ENCODE results near the gene RSF1.

Gene RSF1

DNA sequence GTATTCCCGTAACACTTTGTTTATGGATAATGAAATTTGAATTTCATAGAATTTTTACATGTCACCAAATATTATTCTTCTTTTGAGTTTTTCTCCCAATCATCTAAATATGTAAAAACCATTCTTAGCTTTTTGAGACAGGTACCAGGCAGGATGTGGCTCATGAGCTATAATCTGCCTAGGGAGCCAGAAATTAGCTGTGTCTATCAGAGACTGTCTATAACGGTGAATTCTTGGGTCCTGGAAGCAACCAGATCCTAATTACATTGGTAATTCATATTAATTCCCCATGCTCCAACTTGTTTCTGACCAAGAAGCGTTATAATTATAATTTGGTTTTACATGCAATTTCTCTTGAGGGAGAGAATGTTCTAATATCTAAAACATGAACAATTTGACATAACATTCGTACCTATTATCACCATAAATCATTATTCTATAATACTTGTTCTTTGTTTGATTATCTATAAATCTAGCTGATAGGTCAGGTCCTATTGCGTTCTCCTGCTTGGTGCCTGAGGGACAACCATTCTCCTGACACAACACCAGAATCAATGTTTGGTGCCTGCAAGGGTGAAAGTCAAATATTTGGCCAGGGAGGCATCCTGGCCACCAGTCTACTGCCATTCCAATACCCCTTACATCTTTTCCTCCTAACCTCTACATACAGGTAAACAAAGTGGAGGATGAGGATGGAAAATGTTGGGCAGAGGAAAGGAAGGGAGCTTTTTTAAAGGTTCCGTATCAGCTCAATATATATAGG lies 69.9 kb downstream of the RSF1 start:
- in situ Hi-C loops (cut with MboI; ENCODE audit: low sequenced_read_pairs): no loop called here

DNA sequence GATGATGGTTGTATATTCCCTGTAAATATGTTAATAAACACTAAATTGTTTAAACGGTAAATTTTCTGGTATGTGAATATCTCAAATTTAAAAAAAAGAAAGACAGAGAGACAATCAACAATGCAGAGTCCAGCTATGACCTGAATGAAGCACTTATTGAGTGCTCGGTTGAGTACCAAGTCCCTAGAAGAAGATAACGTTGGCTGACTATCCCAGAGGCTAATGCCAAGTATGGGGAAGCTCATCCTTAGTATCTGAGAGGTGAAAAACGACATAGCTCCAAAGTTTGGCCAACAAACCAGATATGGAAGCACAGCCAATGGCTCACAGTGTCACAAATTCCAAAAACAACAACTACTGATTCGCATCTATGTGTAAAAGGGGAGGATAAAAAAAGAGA lies 71.3 kb downstream of the RSF1 start:
- in situ Hi-C loops (cut with MboI; ENCODE audit: low sequenced_read_pairs): no loop called here

DNA sequence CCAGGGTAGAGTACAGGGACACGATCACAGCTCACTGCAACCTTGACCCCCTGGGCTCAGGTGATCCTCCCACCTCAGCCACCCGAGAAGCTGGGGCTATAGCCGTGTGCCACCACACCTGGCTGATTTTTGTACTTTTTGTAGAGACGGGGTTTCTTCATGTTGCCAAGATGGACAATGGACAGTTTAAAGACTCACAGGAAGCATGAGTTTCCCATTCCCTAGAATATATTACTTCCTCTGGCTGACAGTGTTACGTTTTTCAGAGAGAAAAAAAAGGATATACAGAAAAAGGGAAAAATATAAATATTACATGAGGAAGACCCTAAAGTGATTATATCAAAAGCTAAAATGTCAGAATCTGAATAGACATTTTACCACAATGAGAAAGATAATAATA lies 72.3 kb downstream of the RSF1 start:
- in situ Hi-C loops (cut with MboI; ENCODE audit: low sequenced_read_pairs): no loop called here

DNA sequence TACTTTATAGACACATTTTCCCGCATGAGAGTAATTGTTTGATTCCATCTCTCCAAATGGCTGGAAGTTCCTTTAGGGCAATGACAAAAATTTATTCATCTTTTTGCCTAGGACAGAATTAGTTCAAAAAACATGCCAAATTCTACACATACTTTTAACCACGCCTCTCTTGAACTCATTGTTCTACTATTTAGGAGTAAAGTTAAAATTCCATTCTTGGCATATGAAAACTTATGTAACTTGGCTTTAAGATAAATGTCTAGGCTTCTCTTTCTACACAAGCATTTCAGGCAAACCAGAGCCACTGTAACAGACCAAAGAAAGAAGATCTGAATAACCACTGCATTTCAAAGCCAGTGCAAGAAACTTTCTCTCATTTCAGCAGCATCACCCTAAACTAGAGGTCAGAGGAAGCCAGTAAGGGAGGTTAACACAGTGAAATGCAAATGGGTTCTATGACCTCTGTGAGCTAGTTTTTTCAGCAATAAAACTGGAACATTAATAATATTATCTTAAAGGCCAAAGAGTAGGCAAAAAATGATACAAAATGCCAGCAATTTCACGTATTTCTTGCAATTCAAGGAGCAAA lies 73.0 kb downstream of the RSF1 start:
- in situ Hi-C loops (cut with MboI; ENCODE audit: low sequenced_read_pairs): no loop called here

DNA sequence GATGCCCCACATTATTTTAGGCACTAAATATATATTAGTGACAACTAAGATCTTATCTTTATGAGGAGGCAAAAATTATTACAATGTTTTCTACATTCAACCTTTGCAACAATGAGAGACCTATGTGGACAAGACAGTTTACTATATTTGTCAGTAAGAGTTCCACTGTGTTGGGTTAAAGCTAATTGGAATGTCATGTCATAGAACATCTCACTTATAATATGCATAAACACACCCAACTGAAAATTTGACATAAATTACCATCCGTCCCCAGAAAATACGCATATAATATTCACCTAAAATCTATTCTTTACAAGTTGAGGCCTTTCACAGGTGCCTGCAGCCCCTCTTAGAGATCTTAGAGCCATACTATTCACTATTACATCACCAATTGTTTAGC lies 84.0 kb downstream of the RSF1 start:
- in situ Hi-C loops (cut with MboI; ENCODE audit: low sequenced_read_pairs): no loop called here

DNA sequence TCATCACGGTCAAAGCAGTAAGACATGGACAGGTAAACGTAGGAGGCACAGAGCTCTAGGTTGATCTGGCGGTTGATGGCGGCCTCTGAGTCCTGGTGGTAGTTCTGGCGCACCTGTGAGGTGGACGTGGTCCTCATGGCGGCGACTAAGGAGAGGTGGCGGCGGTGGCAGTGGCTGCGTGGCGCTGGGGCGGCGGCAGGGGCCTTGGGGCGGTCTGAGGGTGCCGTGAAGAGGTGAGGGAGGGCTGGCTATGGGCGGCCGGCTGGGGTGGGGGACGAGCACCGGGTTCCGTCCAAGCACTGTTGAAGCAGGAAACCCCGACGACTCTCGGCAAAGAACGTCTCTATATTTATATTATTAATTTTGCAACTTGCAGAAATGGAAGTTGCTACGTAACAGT lies 85.6 kb downstream of the RSF1 start:
- in situ Hi-C loops (cut with MboI; ENCODE audit: low sequenced_read_pairs): no loop called here

DNA sequence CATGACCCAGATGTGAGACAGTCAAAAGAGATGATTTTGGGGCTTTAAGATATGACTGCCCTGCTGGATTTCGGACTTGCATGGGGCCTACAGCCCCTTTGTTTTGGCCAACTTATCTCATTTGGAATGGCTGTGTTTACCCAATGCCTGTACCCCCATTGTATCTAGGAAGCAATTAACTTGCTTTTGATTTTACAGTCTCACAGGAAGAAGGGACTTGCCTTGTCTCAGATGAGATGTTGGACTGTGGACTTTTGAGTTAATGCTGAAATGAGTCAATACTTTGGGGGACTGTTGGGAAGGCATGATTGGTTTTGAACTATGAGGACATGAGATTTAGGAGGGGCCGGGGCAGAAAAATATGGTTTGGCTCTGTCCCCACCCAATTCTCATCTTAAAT lies 88.4 kb downstream of the RSF1 start:
- in situ Hi-C loops (cut with MboI; ENCODE audit: low sequenced_read_pairs): no loop called here

DNA sequence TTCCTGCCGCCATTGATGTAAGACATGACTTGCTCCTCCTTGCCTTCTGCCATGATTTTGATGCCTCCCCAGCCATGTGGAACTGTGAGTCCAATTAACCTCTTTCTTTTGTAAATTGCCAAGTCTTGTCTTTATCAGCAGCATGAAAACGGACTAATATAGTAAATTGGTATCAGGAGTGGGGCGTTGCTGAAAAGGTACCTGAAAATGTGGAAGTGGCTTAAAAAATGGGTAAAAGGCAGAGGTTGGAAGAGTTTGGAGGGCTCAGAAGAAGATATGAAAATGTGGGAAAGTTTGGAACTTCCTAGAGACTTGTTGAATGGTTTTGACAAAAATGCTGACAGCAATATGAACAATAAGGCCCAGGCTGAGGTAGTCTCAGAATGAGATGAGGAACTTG lies 89.7 kb downstream of the RSF1 start:
- in situ Hi-C loops (cut with MboI; ENCODE audit: low sequenced_read_pairs): no loop called here

DNA sequence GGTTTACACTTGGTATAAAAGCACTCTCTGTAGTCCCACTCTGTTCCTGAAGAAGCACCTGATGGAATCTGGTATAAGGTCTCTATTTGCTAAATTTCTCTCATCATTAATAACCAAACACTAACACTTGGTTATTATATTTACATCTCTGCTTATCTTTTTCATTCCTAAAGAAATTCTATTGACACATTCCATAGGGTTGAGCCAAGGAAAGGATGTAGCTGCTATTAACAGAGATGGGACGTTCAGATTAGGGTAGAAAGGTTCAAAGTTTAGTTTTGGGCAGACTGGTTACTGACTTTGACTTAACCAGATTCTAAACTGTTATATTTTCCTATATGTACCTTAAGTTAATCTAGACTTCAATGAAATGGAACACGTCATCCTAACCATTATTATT lies 91.5 kb downstream of the RSF1 start:
- in situ Hi-C loops (cut with MboI; ENCODE audit: low sequenced_read_pairs): no loop called here

DNA sequence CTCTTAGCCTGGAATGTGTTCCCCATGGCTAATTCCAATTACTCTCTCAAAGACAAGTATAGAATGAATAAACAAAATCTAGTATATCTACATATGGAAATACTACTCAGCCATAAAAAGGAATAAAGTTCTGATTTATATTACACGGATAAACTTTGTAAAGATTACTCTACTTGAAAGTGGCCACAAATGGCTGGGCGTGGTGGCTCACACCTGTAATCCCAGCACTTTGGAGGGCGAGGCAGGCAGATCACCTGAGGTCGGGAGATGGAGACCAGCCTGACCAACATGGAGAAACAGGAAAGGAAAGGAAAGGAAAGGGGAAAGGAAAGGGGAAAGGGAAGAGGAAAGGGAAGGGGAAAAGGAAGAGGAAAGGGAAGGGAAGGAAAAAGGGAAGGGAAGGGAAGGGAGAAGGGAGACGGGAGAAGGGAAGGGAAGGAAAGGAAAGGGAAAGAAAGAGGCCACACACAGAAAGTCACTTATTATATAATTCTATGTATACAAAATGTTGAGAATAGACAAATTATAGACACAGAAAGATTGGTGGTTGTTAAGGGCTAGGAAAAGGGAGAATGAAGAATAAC lies 92.2 kb downstream of the RSF1 start:
- in situ Hi-C loops (cut with MboI; ENCODE audit: low sequenced_read_pairs): no loop called here

DNA sequence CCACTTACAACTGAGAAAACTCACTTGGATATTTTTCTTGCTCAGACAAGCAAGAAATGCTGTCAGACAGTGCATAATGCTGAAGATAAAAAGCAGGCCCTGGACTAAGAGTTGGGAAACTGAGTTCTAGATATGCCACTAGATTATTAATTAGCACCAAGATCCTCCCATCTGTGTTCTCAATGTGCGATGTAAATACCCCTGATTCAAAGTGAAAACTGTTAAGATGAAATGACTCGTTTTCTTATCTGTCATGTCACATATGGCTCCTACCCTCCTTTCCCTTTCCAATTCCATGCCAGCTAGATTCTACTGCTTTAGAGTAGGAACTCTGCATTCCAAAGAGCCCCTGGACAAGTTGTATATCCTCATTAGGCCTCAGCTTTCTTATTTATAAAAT lies 94.0 kb downstream of the RSF1 start:
- in situ Hi-C loops (cut with MboI; ENCODE audit: low sequenced_read_pairs): no loop called here

DNA sequence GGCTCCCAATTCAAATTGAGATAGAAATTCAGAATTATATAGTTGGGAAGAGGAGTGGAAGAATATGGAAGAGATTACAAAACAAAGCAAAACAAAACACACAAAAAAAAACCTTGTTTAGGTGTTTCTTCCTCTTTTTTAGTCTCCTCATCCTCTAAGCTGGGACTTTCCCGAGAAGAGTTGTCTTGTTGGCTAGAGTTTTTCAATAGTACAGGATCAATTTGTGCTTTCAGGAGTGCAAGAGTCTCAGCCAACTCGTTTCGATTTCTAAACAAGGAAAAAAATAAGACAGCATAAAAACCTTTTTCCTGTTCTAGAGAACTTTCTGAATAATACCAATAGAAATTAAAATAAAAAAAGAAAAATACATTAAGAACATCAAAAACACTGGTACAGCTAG lies 95.1 kb downstream of the RSF1 start:
- in situ Hi-C loops (cut with MboI; ENCODE audit: low sequenced_read_pairs): no loop called here

DNA sequence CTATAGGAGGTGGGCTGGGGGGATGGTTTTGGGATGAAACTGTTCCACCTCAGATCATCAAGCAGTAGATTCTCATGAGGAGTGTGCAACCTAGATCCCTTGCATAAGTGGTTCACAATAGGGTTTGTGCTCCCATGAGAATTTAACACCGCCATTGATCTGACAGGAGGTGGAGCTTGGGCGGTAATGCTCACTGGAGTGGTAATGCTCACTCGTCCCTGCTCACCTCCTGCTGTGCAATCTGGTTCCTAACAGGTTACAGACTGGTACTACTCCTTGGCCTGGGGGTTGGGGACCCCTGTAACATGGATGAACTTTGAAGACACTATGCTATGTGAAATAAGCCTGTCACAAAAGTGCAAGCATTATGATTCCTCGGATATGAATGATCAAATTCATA lies 95.9 kb downstream of the RSF1 start:
- in situ Hi-C loops (cut with MboI; ENCODE audit: low sequenced_read_pairs): no loop called here

DNA sequence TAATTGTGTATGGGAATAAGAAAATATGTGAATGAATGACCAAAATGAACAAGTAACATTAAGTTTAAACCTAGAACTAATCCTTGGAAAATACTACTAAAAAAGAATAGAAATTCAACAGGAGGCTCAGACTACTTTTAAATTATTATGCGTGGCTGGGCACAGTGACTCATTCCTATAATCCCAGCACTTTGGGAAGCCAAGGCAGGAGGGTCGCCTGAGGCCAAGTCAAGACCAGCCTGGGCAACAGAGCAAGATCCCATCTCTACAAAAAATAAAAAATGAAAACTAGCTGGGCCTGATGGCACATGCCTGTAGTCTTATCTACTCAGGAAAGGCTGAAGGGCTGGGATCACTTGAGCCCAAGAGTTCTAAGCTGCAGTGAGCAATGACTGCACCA lies 97.5 kb downstream of the RSF1 start:
- in situ Hi-C loops (cut with MboI; ENCODE audit: low sequenced_read_pairs): no loop called here

DNA sequence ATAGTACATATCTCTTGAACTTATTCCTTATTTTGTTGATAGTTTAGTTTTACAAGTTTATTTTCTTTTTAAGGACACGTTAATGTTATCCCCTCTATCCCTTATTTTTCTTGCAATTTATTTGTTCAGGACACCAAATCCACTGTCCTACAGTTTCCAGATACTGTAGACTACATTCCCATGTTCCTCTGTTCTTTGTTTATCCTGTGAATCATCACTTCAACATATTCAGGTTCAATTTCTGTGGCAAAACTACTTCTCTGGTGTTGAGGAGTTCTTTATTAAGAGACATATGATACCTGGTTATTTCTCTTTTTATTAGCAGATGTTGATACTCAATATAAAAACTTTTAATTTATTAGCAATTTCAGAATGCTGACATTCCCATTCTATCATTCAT lies 110.2 kb downstream of the RSF1 start:
- in situ Hi-C loops (cut with MboI; ENCODE audit: low sequenced_read_pairs): no loop called here

DNA sequence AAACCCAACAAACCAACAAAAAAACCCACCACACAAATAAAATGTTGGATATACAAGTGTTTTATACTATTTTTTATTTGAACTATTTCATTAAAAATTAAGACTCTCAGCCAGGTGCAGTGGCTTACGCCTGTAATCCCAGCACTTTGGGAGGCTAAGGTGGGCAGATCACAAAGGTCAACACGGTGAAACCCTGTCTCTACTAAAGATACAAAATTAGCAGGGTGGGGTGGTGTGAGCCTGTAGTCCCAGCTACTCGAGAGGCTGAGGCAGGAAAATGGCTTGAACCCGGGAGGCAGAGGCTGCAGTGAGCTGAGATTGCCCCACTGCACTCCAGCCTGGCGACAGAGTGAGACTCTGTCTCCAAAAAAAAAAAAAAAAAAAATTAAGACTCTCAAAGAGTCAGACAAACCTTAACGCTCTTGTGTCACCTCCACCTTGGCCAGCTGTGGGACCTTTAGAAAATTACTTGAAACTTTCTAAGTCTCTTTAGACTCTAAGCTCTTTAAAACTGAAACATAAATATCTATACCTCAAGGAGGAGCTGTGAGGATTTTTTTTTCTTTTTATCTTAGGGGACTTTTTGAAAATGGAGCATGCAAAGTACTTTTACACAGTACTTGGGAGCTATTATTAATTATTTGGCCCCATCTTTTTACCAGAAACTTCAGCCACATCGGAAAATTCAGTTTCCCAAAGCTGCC lies 114.5 kb downstream of the RSF1 start:
- in situ Hi-C loops (cut with MboI; ENCODE audit: low sequenced_read_pairs): no loop called here

DNA sequence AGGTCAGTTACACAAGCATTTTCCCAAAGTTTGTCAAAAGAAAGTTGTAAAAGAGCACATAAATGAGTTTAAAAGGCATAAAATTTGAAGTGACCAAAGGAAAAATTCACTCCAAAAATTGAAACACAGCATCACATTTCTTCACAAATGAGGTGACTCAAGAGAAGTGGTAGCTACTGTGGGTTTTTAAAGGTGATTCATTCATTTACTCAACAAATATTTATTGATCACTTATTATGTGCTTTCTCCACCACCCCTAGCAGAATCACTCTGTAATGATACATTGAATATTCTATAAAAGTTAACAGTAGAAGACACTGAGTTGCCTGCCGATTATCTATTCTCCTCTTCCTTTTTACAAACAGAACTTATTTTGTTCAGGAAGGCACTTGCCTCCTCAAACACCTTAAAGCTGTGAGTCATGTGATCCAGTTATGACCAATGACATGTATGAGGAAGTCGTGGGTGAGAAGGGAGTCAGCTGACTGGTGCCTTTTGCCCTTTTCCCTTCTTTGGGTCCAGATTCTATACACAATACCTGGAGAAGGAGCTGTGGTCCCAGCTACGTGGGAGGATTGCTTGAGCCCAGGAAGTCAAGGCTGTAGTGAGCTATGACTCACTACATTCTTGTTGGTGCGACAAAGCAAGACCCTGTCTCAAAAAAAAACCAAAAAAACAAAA lies 115.2 kb downstream of the RSF1 start:
- in situ Hi-C loops (cut with MboI; ENCODE audit: low sequenced_read_pairs): no loop called here

DNA sequence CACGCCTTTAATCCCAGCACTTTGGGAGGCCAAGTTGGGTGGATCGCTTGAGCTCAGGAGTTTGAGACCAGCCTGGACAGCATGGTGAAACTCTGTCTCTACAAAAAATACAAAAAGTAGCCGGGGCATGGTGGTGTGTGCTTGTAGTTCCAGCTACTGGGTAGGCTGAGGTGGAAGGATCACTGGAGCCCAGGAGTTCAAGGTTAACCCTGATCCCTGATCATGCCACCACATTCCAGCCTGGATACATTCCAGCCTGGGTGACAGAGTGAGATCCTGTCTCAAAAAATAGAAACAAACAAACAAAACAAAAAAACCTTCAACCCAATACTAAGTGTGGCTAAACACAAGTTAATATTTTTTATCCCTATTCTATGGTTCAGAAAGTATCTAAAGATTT lies 116.5 kb downstream of the RSF1 start:
- in situ Hi-C loops (cut with MboI; ENCODE audit: low sequenced_read_pairs): no loop called here

DNA sequence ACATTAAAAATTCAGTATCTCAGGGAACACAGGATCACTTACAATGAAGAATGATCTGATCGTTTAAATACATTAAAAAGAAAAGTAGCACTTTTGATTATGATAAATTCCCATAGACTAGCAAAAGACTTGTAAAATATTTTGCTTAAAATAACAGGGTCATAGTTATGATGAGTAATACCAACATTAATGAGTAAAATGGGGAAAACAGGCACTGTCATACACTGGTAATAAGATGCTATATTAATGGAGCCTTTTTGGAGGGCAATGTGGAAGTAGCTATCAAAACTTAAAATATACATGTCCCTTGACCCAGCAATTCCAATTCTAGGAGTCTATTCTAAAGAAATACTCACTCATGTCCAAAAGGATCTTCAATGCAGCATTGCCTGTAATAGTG lies 121.1 kb downstream of the RSF1 start:
- in situ Hi-C loops (cut with MboI; ENCODE audit: low sequenced_read_pairs): no loop called here

DNA sequence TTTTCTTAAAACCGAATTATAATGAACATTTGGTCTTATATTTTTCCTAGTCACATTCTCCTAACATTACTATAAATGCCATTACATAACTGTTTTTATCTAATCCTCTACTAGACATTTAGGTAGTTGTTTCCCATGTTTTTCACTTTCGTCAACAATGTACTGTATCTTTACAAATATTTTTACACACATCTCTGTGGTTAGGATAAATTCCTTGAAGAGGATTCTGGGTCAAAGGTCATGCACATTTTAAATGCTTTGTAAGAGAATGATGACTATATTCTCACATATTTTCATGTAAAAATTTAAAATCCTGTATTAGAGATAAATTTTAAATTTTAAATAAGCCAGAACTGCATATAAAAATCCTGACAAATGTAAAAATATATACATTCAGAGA lies 121.6 kb downstream of the RSF1 start:
- in situ Hi-C loops (cut with MboI; ENCODE audit: low sequenced_read_pairs): no loop called here

DNA sequence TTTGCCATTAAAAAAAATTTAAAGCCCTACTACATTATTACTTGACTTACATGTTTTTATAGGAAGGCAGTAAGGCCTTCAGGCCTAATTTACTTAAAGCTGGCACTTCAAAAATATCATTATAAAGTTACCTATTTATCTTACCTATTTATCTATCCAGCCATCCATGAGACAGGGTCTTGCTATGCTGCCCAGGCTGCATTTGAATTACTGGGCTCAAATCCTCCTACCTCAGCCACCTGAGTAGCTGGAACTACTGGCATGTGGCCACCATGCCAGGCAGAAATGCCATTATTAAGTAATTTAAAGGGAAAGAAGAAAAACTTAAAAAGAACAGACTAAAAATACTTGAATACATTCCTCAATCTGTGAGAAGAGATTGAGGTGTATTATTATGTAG lies 122.7 kb downstream of the RSF1 start:
- in situ Hi-C loops (cut with MboI; ENCODE audit: low sequenced_read_pairs): no loop called here
